T-cell (primary cell): ENCODE measurements around the gene KIF5A. TPM values are rescaled to one million over a fixed set of nuclear protein-coding genes. Genes with fewer than 3 reads are reported as not detected.

Experiments used
- ATAC-seq, 4 experiments: fragments of 200-7000 bp in 3 of 4; fragments of 150-1000 bp in 1 of 4; cut with Tn5 transposase; replicated peaks in 1 of 4; 1 replicate in 3 of 4; 2 replicates in 1 of 4; pipeline ENCODE4 v1.10.0; 2021; ENCODE audit warnings: moderate library complexity in 3 of 4, mild to moderate bottlenecking in 2 of 4, moderate number of reproducible peaks in 1 of 4
- CTCF ChIA-PET, 2 donors: fragments of 300-600 bp; sonication (Branson Sonifier 250); formaldehyde crosslinking; loops; one replicate each; lab custom pipeline; 2022; ENCODE audit warnings: antibody characterized with exemption in 2 of 2; lab: Charles Lee
- POLR2A ChIA-PET, 2 donors: fragments of 300-600 bp; sonication (Branson Sonifier 250); formaldehyde crosslinking; loops; one replicate each; lab custom pipeline; 2022; ENCODE audit warnings: antibody characterized with exemption in 2 of 2; lab: Charles Lee
- DNase-seq, 35 experiments: peaks; one replicate each; pipeline versions ENCODE4 v3.0.0 to v3.0.0-alpha.2; 2013 to 2023
- H3K27ac ChIP-seq: one replicate; pipeline ENCODE4 v1.5.1; 2013; ENCODE audit warnings: low read length
- H3K27me3 ChIP-seq, 2 experiments: replicated peaks in 1 of 2; 1 replicate in 1 of 2; 2 replicates in 1 of 2; pipeline versions ENCODE4 v1.6.1 to v1.7.0; 2013; ENCODE audit warnings: low read length in 1 of 2, mixed read lengths in 1 of 2; ENCODE audit not compliant: control insufficient read depth in 2 of 2, insufficient read depth in 2 of 2; ENCODE audit errors: extremely low read depth in 1 of 2
- H3K36me3 ChIP-seq, 2 donors: 1 replicate in 1 of 2; 2 replicates in 1 of 2; pipeline versions ENCODE4 v1.6.1 to v1.7.0; 2013; ENCODE audit warnings: low read length in 1 of 2; ENCODE audit not compliant: control insufficient read depth in 2 of 2, insufficient read depth in 1 of 2; ENCODE audit errors: extremely low read depth in 1 of 2
- H3K4me1 ChIP-seq, 2 experiments: 1 replicate in 1 of 2; 2 replicates in 1 of 2; pipeline versions ENCODE4 v1.6.1 to v1.7.0; 2013; ENCODE audit warnings: low read length in 2 of 2, mixed read lengths in 1 of 2; ENCODE audit not compliant: insufficient read depth in 2 of 2, control insufficient read depth in 1 of 2; ENCODE audit errors: extremely low read depth in 1 of 2
- H3K4me3 ChIP-seq, 2 donors: 1 replicate in 1 of 2; 2 replicates in 1 of 2; pipeline versions ENCODE4 v1.5.1 to v1.7.0; 2013; ENCODE audit warnings: mild to moderate bottlenecking in 2 of 2, low read length in 1 of 2, moderate library complexity in 1 of 2; ENCODE audit not compliant: control insufficient read depth in 1 of 2; ENCODE audit errors: extremely low read depth in 1 of 2
- H3K9me3 ChIP-seq: 2 replicates; pipeline ENCODE4 v1.7.0; 2013
- H3K27ac Mint-ChIP-seq, 2 donors: one replicate each; pipeline ENCODE4 v1.8.0; 2020 to 2021; ENCODE audit warnings: mild to moderate bottlenecking in 2 of 2, mixed read lengths in 2 of 2
- H3K27me3 Mint-ChIP-seq, 2 donors: one replicate each; pipeline ENCODE4 v1.8.0; 2021 to 2022; ENCODE audit warnings: mixed read lengths in 2 of 2
- H3K36me3 Mint-ChIP-seq: one replicate; pipeline ENCODE4 v1.8.0; 2021; ENCODE audit warnings: mixed read lengths
- H3K4me1 Mint-ChIP-seq, 3 donors: one replicate each; pipeline ENCODE4 v1.8.0; 2020 to 2022; ENCODE audit warnings: mixed read lengths in 3 of 3, mild to moderate bottlenecking in 1 of 3
- H3K4me3 Mint-ChIP-seq, 3 donors: one replicate each; pipeline ENCODE4 v1.8.0; 2020 to 2022; ENCODE audit warnings: mild to moderate bottlenecking in 3 of 3, mixed read lengths in 3 of 3, moderate library complexity in 3 of 3
- H3K9me3 Mint-ChIP-seq, 3 donors: one replicate each; pipeline ENCODE4 v1.8.0; 2020 to 2022; ENCODE audit warnings: mixed read lengths in 3 of 3
- WGBS: methylation state at CpG from one replicate; pipeline ENCODE4 v1.1.5; 2013; ENCODE audit warnings: missing lambda C conversion rate; ENCODE audit not compliant: insufficient coverage; 5-methylcytosine and 5-hydroxymethylcytosine counted together
- total RNA-seq, 35 experiments: library from RNA in 6 of 35; stranded (reverse) in 6 of 35; fragments of 120-200 nt in 1 of 35; gene quantifications; one replicate each; pipeline versions ENCODE4 v1.2.1 to v1.2.4 and lab custom pipeline; 2013 to 2026

The KIF5A gene
- total RNA-seq, 5 donors from 2014 or later (not counting 1 experiment from before 2014, with no cell fraction given) = 0.83 to 1.8 (median 0.92) TPM

- Mint-ChIP-seq H3K9me3 (no peaks in the 10 kb centered on the region), H3K36me3 (peaks cover 5% of the 10 kb centered on the region), H3K27me3 (peaks cover 0 to 3% of the 10 kb centered on the region in 2 donors), H3K4me3 (peak overlapping the region; percentile 85 to 87 (median 85)), H3K27ac (peak overlapping the region; percentile 86), H3K4me1 (peaks cover 25 to 30% (median 28%) of the 10 kb centered on the region in 3 donors)
- H3K36me3 ChIP-seq = peaks cover 0 to 13% of the 10 kb centered on the region in 2 donors
- peaks cover 0 to 10% of the 10 kb centered on the region in 2 experiments for H3K27me3 ChIP-seq
- peak overlapping the region; percentile 73 for H3K27ac ChIP-seq
- H3K9me3 ChIP-seq = no peaks in the 10 kb centered on the region
- POLR2A ChIA-PET = no interaction called here
- CTCF ChIA-PET = interaction anchor here in 1 of 2 donors (0.8 to 1.6 kb wide), 2 partner anchors 23 to 43 kb away, joined by 3 to 14 read pairs; partner anchors contain the start of gene B4GALNT1
- no peak for DNase-seq
- peaks cover 7 to 25% of the 10 kb centered on the region in 2 experiments for H3K4me1 ChIP-seq
- no peak for ATAC-seq
- WGBS = no CpG with 5 or more reads among the region's 2 CpGs
- peak overlapping the region; percentile 76 to 97 for H3K4me3 ChIP-seq
Observed at GRCh38 chr12:57590479-57590863, 40.6 kb downstream of the KIF5A start.

- no peaks in the 10 kb centered on the region for H3K9me3 ChIP-seq
- H3K4me1 ChIP-seq = peaks cover 7 to 25% of the 10 kb centered on the region in 2 experiments
- ChIA-PET CTCF (interaction anchor here (1.6 to 3.0 kb wide), 2 partner anchors 7 to 42 kb away, joined by 3 to 28 read pairs; partner anchors contain the start of gene B4GALNT1 (in 1 of the 2)), POLR2A (interaction anchor here in 1 of 2 donors (0.6 kb wide), 1 partner anchor 12 kb away, joined by 7 read pairs; no protein-coding TSS in a partner anchor)
- Mint-ChIP-seq H3K27me3 (no peaks in the 10 kb centered on the region), H3K36me3 (peaks cover 9% of the 10 kb centered on the region), H3K9me3 (no peaks in the 10 kb centered on the region), H3K4me1 (peaks cover 25 to 30% (median 28%) of the 10 kb centered on the region in 3 donors), H3K27ac (peak within 1 kb of the TSS; percentile 86 to 87), H3K4me3 (peak within 1 kb of the TSS; percentile 85 to 87 (median 85))
- H3K27ac ChIP-seq = peak within 1 kb of the TSS; percentile 73
- DNase-seq (peak; percentile 30 to 87 (median 58)), ATAC-seq (peak; percentile 88 to 96 (median 91))
- H3K27me3 ChIP-seq = peaks cover 0 to 9% of the 10 kb centered on the region in 2 experiments
- peak within 1 kb of the TSS; percentile 76 to 97 for H3K4me3 ChIP-seq
- H3K36me3 ChIP-seq = peaks cover 0 to 20% of the 10 kb centered on the region in 2 donors
- under 1% methylated on average over 60 of the region's 69 CpGs for WGBS
Observed at GRCh38 chr12:57590864-57591781, 41.3 kb downstream of the KIF5A start, which contains the start of gene PIP4K2C. Gene PIP4K2C, plus strand, starts transcription at chr12:57591192. Its CDS starts 98 bp downstream, at chr12:57591290.

GRCh38 chr12:57591782-57592325 is 42.0 kb downstream of the KIF5A start:
- WGBS = 44% methylated on average over 6 of the region's 10 CpGs
- Mint-ChIP-seq H3K36me3 (peaks cover 13% of the 10 kb centered on the region), H3K27ac (peak overlapping the region; percentile 86 to 87), H3K9me3 (no peaks in the 10 kb centered on the region), H3K4me3 (peak overlapping the region; percentile 85 to 87 (median 85)), H3K27me3 (no peaks in the 10 kb centered on the region), H3K4me1 (peaks cover 25 to 30% (median 28%) of the 10 kb centered on the region in 3 donors)
- ATAC-seq = peak in 1 of 4 experiments; percentile 29
- Histone ChIP-seq H3K9me3 (no peaks in the 10 kb centered on the region), H3K27me3 (peaks cover 0 to 9% of the 10 kb centered on the region in 2 experiments), H3K4me3 (peak overlapping the region; percentile 76 to 97), H3K27ac (peak overlapping the region; percentile 73), H3K4me1 (peaks cover 7 to 25% of the 10 kb centered on the region in 2 experiments), H3K36me3 (peaks cover 0 to 27% of the 10 kb centered on the region in 2 donors)
- ChIA-PET POLR2A (interaction anchor here in 1 of 2 donors (0.7 kb wide), 1 partner anchor 1996 kb away, joined by 4 read pairs; no protein-coding TSS in a partner anchor), CTCF (interaction anchor here in 1 of 2 donors (3.0 kb wide), 1 partner anchor 8 kb away, joined by 28 read pairs; no protein-coding TSS in a partner anchor)
- DNase-seq = no peak

GRCh38 chr12:57592551-57593165 is 42.8 kb downstream of the KIF5A start:
- CTCF ChIA-PET = interaction anchor here (0.6 to 3.0 kb wide), 4 partner anchors 9 to 255 kb away, joined by 3 to 28 read pairs (median 4); no protein-coding TSS in a partner anchor
- Mint-ChIP-seq H3K4me3 (peak overlapping the region; percentile 85 to 87 (median 85)), H3K36me3 (peaks cover 19% of the 10 kb centered on the region), H3K27me3 (no peaks in the 10 kb centered on the region), H3K27ac (peak overlapping the region; percentile 86 to 87), H3K4me1 (peaks cover 25 to 30% (median 28%) of the 10 kb centered on the region in 3 donors), H3K9me3 (no peaks in the 10 kb centered on the region)
- ATAC-seq (no peak), DNase-seq (no peak)
- H3K4me1 ChIP-seq = peaks cover 7 to 25% of the 10 kb centered on the region in 2 experiments
- no peak overlapping the region for H3K4me3 ChIP-seq
- 29% methylated on average over 1 of the region's 2 CpGs for WGBS
- H3K27ac ChIP-seq = no peak overlapping the region
- peaks cover 0 to 34% of the 10 kb centered on the region in 2 donors for H3K36me3 ChIP-seq
- peaks cover 0 to 9% of the 10 kb centered on the region in 2 experiments for H3K27me3 ChIP-seq
- POLR2A ChIA-PET = interaction anchor here in 1 of 2 donors (0.6 kb wide), 1 partner anchor 10 kb away, joined by 3 read pairs; no protein-coding TSS in a partner anchor
- no peaks in the 10 kb centered on the region for H3K9me3 ChIP-seq

GRCh38 chr12:57593187-57593586 is 43.3 kb downstream of the KIF5A start:
- CTCF ChIA-PET = interaction anchor here in 1 of 2 donors (0.6 to 3.0 kb wide), 4 partner anchors 10 to 260 kb away, joined by 3 to 28 read pairs (median 3); no protein-coding TSS in a partner anchor
- POLR2A ChIA-PET = interaction anchor here in 1 of 2 donors (0.7 kb wide), 1 partner anchor 92 kb away, joined by 3 read pairs; no protein-coding TSS in a partner anchor
- Mint-ChIP-seq H3K4me3 (no peak overlapping the region), H3K27ac (peak overlapping the region in 1 of 2 donors; percentile 86), H3K27me3 (no peaks in the 10 kb centered on the region), H3K4me1 (peaks cover 25 to 30% (median 28%) of the 10 kb centered on the region in 3 donors), H3K9me3 (no peaks in the 10 kb centered on the region), H3K36me3 (peaks cover 21% of the 10 kb centered on the region)
- Histone ChIP-seq H3K4me1 (peaks cover 7 to 25% of the 10 kb centered on the region in 2 experiments), H3K36me3 (peaks cover 0 to 39% of the 10 kb centered on the region in 2 donors), H3K27ac (no peak overlapping the region), H3K9me3 (no peaks in the 10 kb centered on the region), H3K4me3 (no peak overlapping the region), H3K27me3 (peaks cover 0 to 6% of the 10 kb centered on the region in 2 experiments)
- ATAC-seq (no peak), DNase-seq (no peak)
- no CpG with 5 or more reads among the region's 4 CpGs for WGBS
